ENCODE data around the gene HOXB4.

HOXB4 gene

GRCh38 chr17:48588528-48588927, 10.4 kb upstream of the HOXB4 start:
- TF ChIP-seq CTCF (IDR thresholded peaks at IDR 0.05; ENCODE audit: insufficient read depth, low read length, poor library complexity, severe bottlenecking) = no peak
- DNase-seq (ENCODE audit: extremely low read depth, insufficient read length) = no peak
- H3K4me3 ChIP-seq (replicated peaks; ENCODE audit: low read depth, low read length) = no peak overlapping the region
- no peaks in the 10 kb centered on the region for H3K36me3 ChIP-seq (ENCODE audit: control insufficient read depth, insufficient read depth, low read length)
- H3K27me3 ChIP-seq (replicated peaks; ENCODE audit: control insufficient read depth, insufficient read depth, low read length) = no peaks in the 10 kb centered on the region

- TF ChIP-seq CTCF (IDR thresholded peaks at IDR 0.05; ENCODE audit: insufficient read depth, low read length, poor library complexity, severe bottlenecking) = no peak
- DNase-seq (ENCODE audit: extremely low read depth, insufficient read length) = no peak
- Histone ChIP-seq H3K4me3 (replicated peaks; ENCODE audit: low read depth, low read length) (no peak overlapping the region), H3K27me3 (replicated peaks; ENCODE audit: control insufficient read depth, insufficient read depth, low read length) (no peaks in the 10 kb centered on the region), H3K36me3 (ENCODE audit: control insufficient read depth, insufficient read depth, low read length) (no peaks in the 10 kb centered on the region)
Measured at GRCh38 chr17:48588074-48588415, 9.9 kb upstream of the HOXB4 start.

- no peak overlapping the region for H3K4me3 ChIP-seq (replicated peaks; ENCODE audit: low read depth, low read length)
- no peaks in the 10 kb centered on the region for H3K36me3 ChIP-seq (ENCODE audit: control insufficient read depth, insufficient read depth, low read length)
- TF ChIP-seq CTCF (IDR thresholded peaks at IDR 0.05; ENCODE audit: insufficient read depth, low read length, poor library complexity, severe bottlenecking) = no peak
- no peaks in the 10 kb centered on the region for H3K27me3 ChIP-seq (replicated peaks; ENCODE audit: control insufficient read depth, insufficient read depth, low read length)
- DNase-seq (ENCODE audit: extremely low read depth, insufficient read length) = no peak
Measured at GRCh38 chr17:48587276-48588073, 9.3 kb upstream of the HOXB4 start.

DNA sequence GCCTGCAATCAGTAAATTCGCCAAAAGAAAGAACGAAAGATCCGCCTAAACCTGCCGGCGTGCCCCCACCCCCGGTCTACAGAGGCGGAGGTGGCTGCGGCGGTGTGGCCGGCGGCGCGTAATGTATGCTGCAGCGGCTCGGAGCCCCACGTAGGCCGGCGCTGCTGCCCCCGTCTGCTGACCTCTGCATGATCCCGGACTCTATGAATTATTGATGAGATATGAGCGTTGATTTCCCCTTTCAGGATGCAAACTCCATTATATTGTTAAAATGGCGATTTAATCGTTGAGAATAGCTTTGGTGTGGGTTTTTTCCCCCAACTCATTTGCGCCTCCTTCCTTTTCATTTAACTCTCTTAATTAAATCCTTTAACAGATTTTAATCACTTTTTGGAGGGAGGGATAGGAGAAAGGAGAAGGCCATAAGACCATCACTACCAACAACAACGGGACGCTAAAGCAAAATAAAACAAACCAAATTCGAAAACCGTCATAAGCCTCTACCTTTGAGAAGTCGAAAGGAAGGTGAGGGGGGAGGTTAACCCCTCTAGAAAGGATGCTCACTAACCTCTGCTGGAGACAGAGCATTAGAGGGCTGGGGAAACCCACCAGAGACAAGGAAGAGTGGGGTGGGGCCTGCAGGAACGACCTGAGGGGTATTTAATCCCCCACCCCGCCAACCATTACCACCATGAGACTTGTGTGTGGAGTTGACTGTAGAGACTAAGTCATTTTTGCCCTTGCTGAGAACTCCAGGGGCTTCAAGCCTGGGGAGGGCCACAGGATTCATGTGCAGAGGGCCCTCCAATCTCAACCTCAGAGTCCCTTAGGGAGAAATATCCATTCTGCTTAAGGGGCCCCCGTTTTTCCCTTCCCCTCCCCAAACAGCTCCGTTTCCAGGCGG, 8.5 kb upstream of the HOXB4 start:
- no peaks in the 10 kb centered on the region for H3K36me3 ChIP-seq (ENCODE audit: control insufficient read depth, insufficient read depth, low read length)
- DNase-seq (ENCODE audit: extremely low read depth, insufficient read length) = no peak
- no peaks in the 10 kb centered on the region for H3K27me3 ChIP-seq (replicated peaks; ENCODE audit: control insufficient read depth, insufficient read depth, low read length)
- no peak for TF ChIP-seq CTCF (IDR thresholded peaks at IDR 0.05; ENCODE audit: insufficient read depth, low read length, poor library complexity, severe bottlenecking)
- H3K4me3 ChIP-seq (replicated peaks; ENCODE audit: low read depth, low read length) = peak overlapping the region; percentile 65

DNA sequence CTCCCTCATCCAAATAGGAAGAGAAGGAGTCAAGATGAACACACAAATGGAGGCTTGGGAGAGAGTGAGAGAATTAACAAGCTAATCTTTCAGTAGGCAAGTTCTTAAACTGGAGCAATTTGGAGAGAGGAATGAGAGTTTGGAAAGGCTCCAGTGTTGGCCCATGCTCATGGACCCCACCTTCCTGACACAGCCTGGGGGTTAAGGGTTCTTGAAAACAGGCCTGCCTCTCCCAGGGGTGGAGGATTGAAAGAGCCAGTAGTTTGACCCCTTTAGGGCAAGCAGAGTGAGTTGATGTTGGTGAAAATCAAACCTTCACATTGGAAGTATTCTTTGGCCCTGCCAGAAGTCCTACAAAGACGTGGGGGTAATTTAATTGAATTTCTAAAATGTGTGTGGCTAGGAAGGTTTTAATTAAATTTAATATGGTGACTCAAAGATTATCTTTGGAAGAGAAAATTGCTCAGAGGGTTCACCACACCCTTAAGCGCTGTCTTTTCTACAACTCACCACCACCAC, 6.1 kb upstream of the HOXB4 start:
- TF ChIP-seq CTCF (IDR thresholded peaks at IDR 0.05; ENCODE audit: insufficient read depth, low read length, poor library complexity, severe bottlenecking) = no peak
- H3K4me3 ChIP-seq (replicated peaks; ENCODE audit: low read depth, low read length) = no peak overlapping the region
- no peaks in the 10 kb centered on the region for H3K27me3 ChIP-seq (replicated peaks; ENCODE audit: control insufficient read depth, insufficient read depth, low read length)
- H3K36me3 ChIP-seq (ENCODE audit: control insufficient read depth, insufficient read depth, low read length) = no peaks in the 10 kb centered on the region
- DNase-seq (ENCODE audit: extremely low read depth, insufficient read length) = no peak
